ENCODE measurements around the gene SPHK1.

DNA sequence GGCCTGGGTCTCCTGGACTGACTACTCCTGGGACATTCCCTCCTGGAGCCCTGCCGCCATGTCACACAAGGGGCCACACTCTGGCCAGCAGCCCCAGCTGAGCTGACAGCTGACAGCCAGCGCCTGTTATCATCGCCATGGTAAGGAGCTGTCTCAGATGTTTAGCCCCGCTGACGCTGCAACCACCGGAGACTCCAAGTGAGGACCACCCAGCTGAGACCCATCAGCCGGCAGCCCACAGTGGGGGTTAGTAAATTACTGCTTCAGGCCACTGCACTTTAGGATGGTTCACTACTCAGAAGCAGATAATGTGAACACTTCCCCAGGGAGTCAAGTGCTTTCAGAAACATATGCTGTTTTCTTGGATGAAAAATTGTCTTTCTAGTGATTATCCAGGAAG lies 14.6 kb upstream of the SPHK1 start:
- TF ChIP-seq ARNT (IDR thresholded peaks at IDR 0.05) (no peak), NFRKB (IDR thresholded peaks at IDR 0.05) (no peak)
